Measurements from ENCODE around the gene KLHL10.

KLHL10 gene

GRCh38 chr17:41864836-41865595, 27.4 kb downstream of the KLHL10 start, which contains the start of gene KLHL11:
Gene KLHL11 (minus strand): TSS chr17:41865423. CDS start chr17:41865370, 53 bp downstream.
- no peaks in the 10 kb centered on the region; the same call in 1 of the 2 replicates for H4K20me1 ChIP-seq (ENCODE audit: insufficient read depth, low read length)
- peak within 1 kb of the TSS; percentile 59; the same call in 1 of the 2 replicates for H3K27ac ChIP-seq (ENCODE audit: low read length)
- no peaks in the 10 kb centered on the region for H3K9me3 ChIP-seq (replicated peaks; ENCODE audit: insufficient read depth, low read length)
- TF ChIP-seq EZH2 (optimal IDR thresholded peaks at IDR 0.05; ENCODE audit: low read depth, low read length) (no peak), EZH2phosphoT487 (IDR thresholded peaks at IDR 0.05; ENCODE audit: low read length) (no peak), CTCF (IDR thresholded peaks at IDR 0.05; ENCODE audit: low read length) (no peak)
- no peaks in the 10 kb centered on the region for H3K9me2 ChIP-seq (replicated peaks; ENCODE audit: insufficient read depth, low read length)
- peak within 1 kb of the TSS; percentile 94 for H3K4me3 ChIP-seq (ENCODE audit: low read length)
- H3K27me3 ChIP-seq (replicated peaks; ENCODE audit: insufficient read depth, low read length): no peaks in the 10 kb centered on the region
- peak within 1 kb of the TSS; percentile 52 for H3K4me2 ChIP-seq (ENCODE audit: low read depth, low read length)
- no peaks in the 10 kb centered on the region for H3K36me3 ChIP-seq (replicated peaks; ENCODE audit: insufficient read depth, low read length)
- peaks cover 3% of the 10 kb centered on the region; the same call in 1 of the 2 replicates for H3F3A ChIP-seq (ENCODE audit: insufficient read depth, low read length)
- H2AFZ ChIP-seq (ENCODE audit: low read length): peak within 1 kb of the TSS; percentile 96
- peaks cover 50% of the 10 kb centered on the region for H3K79me2 ChIP-seq (ENCODE audit: low read length)
- H3K9ac ChIP-seq (ENCODE audit: low read length): peak within 1 kb of the TSS; percentile 93
- H3K4me1 ChIP-seq (ENCODE audit: low read length): peaks cover 6% of the 10 kb centered on the region; the same call in 1 of the 2 replicates
- DNase-seq: peak; percentile 92

- H3K9ac ChIP-seq (ENCODE audit: low read length): peak overlapping the region; percentile 93; the same call in 1 of the 2 replicates
- H3K27ac ChIP-seq (ENCODE audit: low read length): no peak overlapping the region
These were observed 27.9 kb downstream of the KLHL10 start for GRCh38 chr17:41865596-41865893.

GRCh38 chr17:41868568-41868967, 30.9 kb downstream of the KLHL10 start:
- Histone ChIP-seq H3K4me2 (ENCODE audit: low read depth, low read length) (no peak overlapping the region), H3F3A (ENCODE audit: insufficient read depth, low read length) (peaks cover 3% of the 10 kb centered on the region; the same call in 1 of the 2 replicates), H3K4me1 (ENCODE audit: low read length) (peaks cover 4% of the 10 kb centered on the region; the same call in 1 of the 2 replicates), H4K20me1 (ENCODE audit: insufficient read depth, low read length) (no peaks in the 10 kb centered on the region), H3K9me3 (replicated peaks; ENCODE audit: insufficient read depth, low read length) (no peaks in the 10 kb centered on the region), H3K9me2 (replicated peaks; ENCODE audit: insufficient read depth, low read length) (no peaks in the 10 kb centered on the region), H3K79me2 (ENCODE audit: low read length) (peaks cover 17% of the 10 kb centered on the region), H3K27ac (ENCODE audit: low read length) (no peak overlapping the region), H3K4me3 (ENCODE audit: low read length) (no peak overlapping the region), H3K36me3 (replicated peaks; ENCODE audit: insufficient read depth, low read length) (no peaks in the 10 kb centered on the region), H3K27me3 (replicated peaks; ENCODE audit: insufficient read depth, low read length) (no peaks in the 10 kb centered on the region), H3K9ac (ENCODE audit: low read length) (no peak overlapping the region), H2AFZ (ENCODE audit: low read length) (no peak overlapping the region)
- no peak for DNase-seq
- TF ChIP-seq CTCF (IDR thresholded peaks at IDR 0.05; ENCODE audit: low read length) (no peak), EZH2phosphoT487 (IDR thresholded peaks at IDR 0.05; ENCODE audit: low read length) (no peak), EZH2 (optimal IDR thresholded peaks at IDR 0.05; ENCODE audit: low read depth, low read length) (no peak)

More at GRCh38 chr17:41865596-41865893, 27.9 kb downstream of the KLHL10 start:
- Histone ChIP-seq H3F3A (ENCODE audit: insufficient read depth, low read length) (peaks cover 3% of the 10 kb centered on the region; the same call in 1 of the 2 replicates), H3K4me1 (ENCODE audit: low read length) (peaks cover 6% of the 10 kb centered on the region; the same call in 1 of the 2 replicates), H3K36me3 (replicated peaks; ENCODE audit: insufficient read depth, low read length) (no peaks in the 10 kb centered on the region), H3K79me2 (ENCODE audit: low read length) (peaks cover 45% of the 10 kb centered on the region), H3K9me3 (replicated peaks; ENCODE audit: insufficient read depth, low read length) (no peaks in the 10 kb centered on the region), H3K9me2 (replicated peaks; ENCODE audit: insufficient read depth, low read length) (no peaks in the 10 kb centered on the region), H2AFZ (ENCODE audit: low read length) (peak overlapping the region; percentile 96), H3K4me3 (ENCODE audit: low read length) (peak overlapping the region; percentile 94), H3K27me3 (replicated peaks; ENCODE audit: insufficient read depth, low read length) (no peaks in the 10 kb centered on the region), H4K20me1 (ENCODE audit: insufficient read depth, low read length) (no peaks in the 10 kb centered on the region; the same call in 1 of the 2 replicates), H3K4me2 (ENCODE audit: low read depth, low read length) (peak overlapping the region; percentile 52)
- DNase-seq: no peak
- TF ChIP-seq EZH2phosphoT487 (IDR thresholded peaks at IDR 0.05; ENCODE audit: low read length) (no peak), CTCF (IDR thresholded peaks at IDR 0.05; ENCODE audit: low read length) (no peak), EZH2 (optimal IDR thresholded peaks at IDR 0.05; ENCODE audit: low read depth, low read length) (no peak)
